HAP-1 (cell line): ENCODE data around the gene AADACL3.

Source experiments
- DNase-seq, 2 experiments: peaks; one replicate each; pipeline ENCODE4 v3.0.0-alpha.2; 2016 to 2020; ENCODE audit warnings: low spot score in 2 of 2
- H3K27me3 ChIP-seq: fragments of 250-450 bp; sonication (Bioruptor Pico); 2 replicates; pipeline ENCODE4 v1.5.1; 2020; ENCODE audit warnings: low read depth, mild to moderate bottlenecking, moderate library complexity
- H3K36me3 ChIP-seq: fragments of 250-450 bp; sonication (Bioruptor Pico); replicated peaks from 2 replicates; pipeline ENCODE4 v1.5.1; 2020; ENCODE audit warnings: mild to moderate bottlenecking
- H3K4me1 ChIP-seq: fragments of 250-450 bp; sonication (Bioruptor Pico); 2 replicates; pipeline ENCODE4 v1.5.1; 2020; ENCODE audit warnings: mild to moderate bottlenecking
- H3K4me3 ChIP-seq: fragments of 250-450 bp; sonication (Bioruptor Pico); 2 replicates; pipeline ENCODE4 v1.5.1; 2020; ENCODE audit warnings: mild to moderate bottlenecking, moderate library complexity
- H3K9me3 ChIP-seq: fragments of 250-450 bp; sonication (Bioruptor Pico); 2 replicates; pipeline ENCODE4 v1.5.1; 2020; ENCODE audit warnings: mild to moderate bottlenecking, moderate library complexity
- in situ Hi-C: fragments of 300-500 bp; cut with MboI; formaldehyde crosslinking; loops from 3 replicates; pipeline ENCODE4 v1.14.3; 2020; ENCODE audit warnings: low sequenced_read_pairs, inconsistent platforms, mixed read lengths

The AADACL3 gene

DNA sequence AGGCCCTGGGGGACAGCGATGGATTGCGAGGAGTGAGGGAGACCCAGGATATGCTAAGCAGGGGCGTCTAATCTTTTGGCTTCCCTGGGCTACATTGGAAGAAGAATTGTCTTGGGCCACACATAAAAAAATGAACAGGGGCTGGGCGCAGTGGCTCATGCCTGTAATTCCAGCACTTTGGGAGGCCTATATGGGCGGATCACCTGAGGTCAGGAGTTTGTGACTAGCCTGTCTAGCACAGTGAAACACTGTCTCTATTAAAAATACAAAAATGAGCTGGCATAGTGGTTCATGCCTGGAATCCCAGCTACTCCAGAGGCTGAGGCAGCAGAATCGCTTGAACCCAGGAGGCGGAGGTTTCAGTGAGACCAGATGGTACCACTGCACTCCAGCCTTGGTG is 46.9 kb downstream of the AADACL3 start:
- Histone ChIP-seq H3K27me3 (peaks cover 3% of the 10 kb centered on the region; the same call in 1 of the 2 replicates), H3K36me3 (no peaks in the 10 kb centered on the region), H3K4me3 (no peak overlapping the region), H3K9me3 (no peaks in the 10 kb centered on the region), H3K4me1 (no peaks in the 10 kb centered on the region)
- DNase-seq, result no peak
- in situ Hi-C loops, result no loop called here

- in situ Hi-C loops, result no loop called here
- Histone ChIP-seq H3K27me3 (peaks cover 3% of the 10 kb centered on the region; the same call in 1 of the 2 replicates), H3K4me3 (no peak overlapping the region), H3K36me3 (no peaks in the 10 kb centered on the region), H3K9me3 (no peaks in the 10 kb centered on the region), H3K4me1 (no peaks in the 10 kb centered on the region)
- DNase-seq, result no peak
Observed at GRCh38 chr1:12763479-12763878, 47.6 kb downstream of the AADACL3 start.

DNA sequence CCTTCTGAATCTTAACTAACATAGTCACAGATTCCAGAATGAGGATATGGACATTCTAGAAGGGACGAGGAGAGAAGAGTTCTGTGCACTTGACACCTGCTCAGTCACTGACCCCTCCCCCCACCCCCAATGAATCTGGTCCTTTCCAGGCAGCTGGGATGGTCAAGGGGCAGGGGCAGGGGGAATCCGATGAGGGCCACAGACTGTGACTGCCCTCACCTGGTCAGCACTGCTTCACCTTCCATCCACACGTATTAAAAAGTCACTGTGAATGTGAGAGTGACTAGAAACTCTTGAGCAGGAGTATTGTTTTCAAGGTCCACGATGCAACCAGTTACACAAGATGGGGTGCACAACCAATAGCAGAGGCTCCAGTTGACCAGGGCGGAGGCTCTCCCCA is 48.1 kb downstream of the AADACL3 start:
- in situ Hi-C loops, result no loop called here
- no peaks in the 10 kb centered on the region for H3K36me3 ChIP-seq
- H3K9me3 ChIP-seq, result no peaks in the 10 kb centered on the region
- H3K4me1 ChIP-seq, result no peaks in the 10 kb centered on the region
- peaks cover 3% of the 10 kb centered on the region; the same call in 1 of the 2 replicates for H3K27me3 ChIP-seq
- no peak for DNase-seq
- H3K4me3 ChIP-seq, result no peak overlapping the region

DNA sequence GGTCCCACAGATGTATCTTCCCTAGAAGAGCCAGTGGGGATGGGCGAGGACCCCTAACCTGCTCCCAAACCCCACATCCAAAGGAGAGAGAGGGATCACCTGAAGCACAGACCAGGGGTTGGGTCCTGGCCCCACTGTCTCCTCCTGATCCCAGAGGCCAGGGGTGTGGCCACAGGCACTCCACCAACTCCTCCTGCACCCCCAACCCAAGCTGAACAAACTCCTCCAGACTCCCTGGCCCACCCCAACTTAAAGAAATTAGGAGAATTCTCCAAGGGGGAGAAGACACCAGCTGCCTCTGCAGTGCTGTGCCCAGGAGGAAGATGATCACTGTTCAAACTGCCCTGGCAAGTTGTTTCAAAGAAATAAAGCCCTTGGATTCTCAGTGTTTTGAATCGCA is 53.1 kb downstream of the AADACL3 start:
- H3K27me3 ChIP-seq, result 0 out of 2 replicates have a peak, but pooled peaks cover 3% of the 10 kb centered on the region
- no peak overlapping the region for H3K4me3 ChIP-seq
- no peaks in the 10 kb centered on the region for H3K4me1 ChIP-seq
- no peaks in the 10 kb centered on the region for H3K36me3 ChIP-seq
- in situ Hi-C loops, result no loop called here
- DNase-seq, result no peak
- no peaks in the 10 kb centered on the region for H3K9me3 ChIP-seq

DNA sequence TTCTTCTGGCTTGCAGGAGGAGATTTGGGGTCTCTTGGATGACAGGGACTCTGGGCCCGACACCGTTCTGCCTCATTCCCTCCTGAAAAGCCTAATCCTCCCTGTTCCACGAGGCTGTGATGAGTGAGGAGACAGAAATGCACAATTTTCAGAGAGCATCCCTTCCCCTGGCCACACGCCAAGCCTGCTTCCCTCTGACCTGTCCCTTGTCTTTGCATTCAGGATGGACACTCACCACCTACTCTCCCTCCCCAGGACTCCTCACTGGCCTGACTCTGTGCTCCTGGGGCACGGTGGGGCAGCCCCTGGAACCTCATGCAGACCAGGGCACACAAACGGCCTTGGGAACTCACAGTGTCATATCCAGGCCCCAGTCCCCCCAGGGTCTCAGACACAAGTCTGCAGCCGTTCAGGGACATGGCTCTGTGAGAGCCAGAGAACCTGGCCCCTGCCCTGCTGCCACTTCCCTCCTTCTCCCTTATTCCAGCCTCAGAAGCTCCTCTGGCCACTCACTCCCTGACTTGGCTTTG is 54.1 kb downstream of the AADACL3 start:
- Histone ChIP-seq H3K36me3 (no peaks in the 10 kb centered on the region), H3K9me3 (no peaks in the 10 kb centered on the region), H3K4me3 (no peak overlapping the region), H3K27me3 (0 out of 2 replicates have a peak, but pooled peaks cover 3% of the 10 kb centered on the region), H3K4me1 (no peaks in the 10 kb centered on the region)
- in situ Hi-C loops, result loop anchor here (10.0 kb wide), 1 partner anchor 455 kb away; no protein-coding TSS in a partner anchor
- no peak for DNase-seq

- H3K9me3 ChIP-seq, result no peaks in the 10 kb centered on the region
- H3K4me1 ChIP-seq, result no peaks in the 10 kb centered on the region
- DNase-seq, result no peak
- in situ Hi-C loops, result loop anchor here (10.0 kb wide), 1 partner anchor 456 kb away; no protein-coding TSS in a partner anchor
- H3K27me3 ChIP-seq, result 0 out of 2 replicates have a peak, but pooled peaks cover 3% of the 10 kb centered on the region
- H3K36me3 ChIP-seq, result no peaks in the 10 kb centered on the region
- no peak overlapping the region for H3K4me3 ChIP-seq
Observed at GRCh38 chr1:12770620-12771019, 54.7 kb downstream of the AADACL3 start.

- no peak for DNase-seq
- H3K4me1 ChIP-seq, result no peaks in the 10 kb centered on the region
- H3K9me3 ChIP-seq, result no peaks in the 10 kb centered on the region
- H3K36me3 ChIP-seq, result no peaks in the 10 kb centered on the region
- 0 out of 2 replicates have a peak, but pooled peaks cover 3% of the 10 kb centered on the region for H3K27me3 ChIP-seq
- in situ Hi-C loops, result loop anchor here (10.0 kb wide), 1 partner anchor 456 kb away; no protein-coding TSS in a partner anchor
- H3K4me3 ChIP-seq, result no peak overlapping the region
Observed at GRCh38 chr1:12771186-12771585, 55.3 kb downstream of the AADACL3 start.

GRCh38 chr1:12772520-12772919 is 56.6 kb downstream of the AADACL3 start:
- no peaks in the 10 kb centered on the region for H3K9me3 ChIP-seq
- no peaks in the 10 kb centered on the region for H3K4me1 ChIP-seq
- in situ Hi-C loops, result loop anchor here (10.0 kb wide), 1 partner anchor 458 kb away; no protein-coding TSS in a partner anchor
- no peak overlapping the region for H3K4me3 ChIP-seq
- H3K27me3 ChIP-seq, result 0 out of 2 replicates have a peak, but pooled peaks cover under 1% of the 10 kb centered on the region
- DNase-seq, result no peak
- H3K36me3 ChIP-seq, result no peaks in the 10 kb centered on the region

GRCh38 chr1:12773438-12773837 is 57.5 kb downstream of the AADACL3 start, which contains the start of gene PRAMEF12:
PRAMEF12 (plus strand) TSS chr1:12773738; CDS start chr1:12774868, 1,130 bp downstream.
- H3K27me3 ChIP-seq, result no peaks in the 10 kb centered on the region; the same call in 1 of the 2 replicates
- H3K4me1 ChIP-seq, result no peaks in the 10 kb centered on the region
- H3K4me3 ChIP-seq, result no peak within 1 kb of the TSS
- H3K9me3 ChIP-seq, result no peaks in the 10 kb centered on the region
- in situ Hi-C loops, result loop anchor here (10.0 kb wide), 1 partner anchor 459 kb away; no protein-coding TSS in a partner anchor
- H3K36me3 ChIP-seq, result no peaks in the 10 kb centered on the region
- no peak for DNase-seq

DNA sequence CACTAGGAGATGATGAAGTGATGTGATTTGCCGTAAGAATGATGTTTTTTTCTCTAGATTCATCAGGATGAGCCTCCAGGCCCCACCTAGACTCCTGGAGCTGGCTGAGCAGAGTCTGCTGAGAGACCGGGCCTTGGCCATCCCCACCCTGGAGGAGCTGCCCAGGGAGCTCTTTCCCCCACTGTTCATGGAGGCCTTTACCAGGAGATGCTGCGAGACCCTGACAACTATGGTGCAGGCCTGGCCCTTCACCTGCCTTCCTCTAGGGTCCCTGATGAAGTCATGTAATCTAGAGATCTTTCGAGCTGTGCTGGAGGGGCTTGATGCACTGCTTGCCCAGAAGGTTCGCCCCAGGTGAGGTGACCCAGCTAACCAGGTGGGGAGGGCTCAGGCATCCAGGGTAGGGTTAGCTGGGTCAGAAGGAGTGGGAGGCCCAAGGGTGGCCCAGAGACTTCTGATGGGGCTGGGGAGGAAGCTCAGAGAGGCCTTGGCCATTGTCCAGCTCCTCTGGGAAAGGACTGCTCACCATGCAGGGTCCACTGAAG is 59.0 kb downstream of the AADACL3 start:
- Histone ChIP-seq H3K36me3 (no peaks in the 10 kb centered on the region), H3K9me3 (no peaks in the 10 kb centered on the region), H3K27me3 (no peaks in the 10 kb centered on the region; the same call in 1 of the 2 replicates), H3K4me3 (no peak overlapping the region), H3K4me1 (no peaks in the 10 kb centered on the region)
- no peak for DNase-seq
- in situ Hi-C loops, result loop anchor here (10.0 to 25.0 kb wide), 2 partner anchors 460 to 663 kb away; no protein-coding TSS in a partner anchor

GRCh38 chr1:12775443-12775842 is 59.5 kb downstream of the AADACL3 start:
- in situ Hi-C loops, result loop anchor here (10.0 to 25.0 kb wide), 2 partner anchors 461 to 663 kb away; no protein-coding TSS in a partner anchor
- no peak for DNase-seq
- H3K4me1 ChIP-seq, result no peaks in the 10 kb centered on the region
- no peaks in the 10 kb centered on the region; the same call in 1 of the 2 replicates for H3K27me3 ChIP-seq
- H3K36me3 ChIP-seq, result no peaks in the 10 kb centered on the region
- H3K9me3 ChIP-seq, result no peaks in the 10 kb centered on the region
- no peak overlapping the region for H3K4me3 ChIP-seq

DNA sequence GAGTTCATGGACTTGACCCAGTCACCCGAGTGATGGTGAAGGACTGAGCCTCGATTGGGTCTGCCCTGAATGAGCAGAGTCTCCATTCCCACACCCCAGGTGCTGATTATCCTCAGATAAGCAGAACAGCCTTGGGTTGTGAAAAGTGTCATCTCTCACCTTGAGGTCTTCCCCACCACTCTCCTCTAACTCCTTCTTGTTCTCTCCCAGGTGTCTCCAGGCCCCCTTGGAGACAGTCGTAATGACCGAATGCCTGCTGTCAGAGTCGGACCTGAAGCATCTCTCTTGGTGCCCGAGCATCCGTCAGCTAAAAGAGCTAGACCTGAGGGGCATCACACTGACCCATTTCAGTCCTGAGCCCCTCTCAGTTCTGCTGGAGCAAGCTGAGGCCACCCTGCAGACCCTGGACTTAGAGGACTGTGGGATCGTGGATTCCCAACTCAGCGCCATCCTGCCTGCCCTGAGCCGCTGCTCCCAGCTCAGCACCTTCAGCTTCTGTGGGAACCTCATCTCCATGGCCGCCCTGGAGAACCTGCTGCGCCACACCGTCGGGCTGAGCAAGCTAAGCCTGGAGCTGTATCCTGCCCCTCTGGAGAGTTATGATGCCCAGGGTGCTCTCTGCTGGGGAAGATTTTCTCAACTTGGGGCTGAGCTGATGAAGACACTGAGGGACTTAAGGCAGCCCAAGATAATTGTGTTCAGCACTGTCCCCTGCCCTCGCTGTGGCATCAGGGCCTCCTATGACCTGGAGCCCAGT is 61.1 kb downstream of the AADACL3 start:
- DNase-seq, result no peak
- H3K9me3 ChIP-seq, result no peaks in the 10 kb centered on the region
- in situ Hi-C loops, result loop anchor here (10.0 to 25.0 kb wide), 2 partner anchors 462 to 665 kb away; no protein-coding TSS in a partner anchor
- no peaks in the 10 kb centered on the region for H3K36me3 ChIP-seq
- no peaks in the 10 kb centered on the region; the same call in 1 of the 2 replicates for H3K27me3 ChIP-seq
- H3K4me3 ChIP-seq, result no peak overlapping the region
- H3K4me1 ChIP-seq, result no peaks in the 10 kb centered on the region
